ENCODE data around the gene GSK3A.

DNA sequence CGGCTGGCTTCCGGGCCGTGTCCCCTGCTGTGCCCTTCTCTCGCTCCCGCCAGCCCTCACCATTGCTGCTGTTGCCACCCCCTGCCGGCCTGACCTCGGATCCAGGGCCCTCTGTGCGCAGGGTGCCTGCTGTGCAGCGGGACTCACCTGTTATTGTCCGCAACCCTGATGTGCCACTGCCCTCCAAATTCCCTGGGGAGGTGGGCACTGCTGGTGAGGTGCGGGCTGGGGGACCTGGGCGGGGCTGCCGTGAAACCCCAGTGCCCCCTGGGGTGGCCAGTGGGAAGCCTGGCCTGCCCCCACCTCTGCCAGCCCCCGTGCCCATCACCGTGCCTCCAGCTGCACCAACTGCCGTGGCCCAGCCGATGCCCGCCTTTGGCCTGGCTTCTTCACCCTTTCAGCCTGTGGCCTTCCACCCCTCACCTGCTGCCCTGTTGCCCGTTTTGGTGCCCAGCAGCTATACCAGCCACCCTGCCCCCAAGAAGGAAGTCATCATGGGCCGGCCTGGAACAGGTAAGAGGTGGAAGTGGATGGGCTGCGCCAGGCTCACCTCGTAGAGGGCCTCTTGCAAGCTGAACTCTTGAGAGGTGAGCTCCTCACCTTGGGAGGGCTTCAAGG, 31.8 kb upstream of the GSK3A start:
- TF ChIP-seq POLR2A (IDR thresholded peaks at IDR 0.05) (no peak), CTCF (IDR thresholded peaks at IDR 0.05 in 8 of 11, conservative IDR thresholded peaks at IDR 0.05 in 3 of 11) (no peak)
